Prostate gland (tissue), 2 donors: Measurements from ENCODE around the gene OR13C9.

ENCODE experiments used
- POLR2A ChIP-seq: fragments of 450-650 bp; IDR thresholded peaks from one replicate; pipeline ENCODE4 v1.6.1; 2016; ENCODE audit warnings: antibody characterized with exemption, mild to moderate bottlenecking
- POLR2AphosphoS5 ChIP-seq: sonication (generic); formaldehyde crosslinking; IDR thresholded peaks from one replicate; pipeline ENCODE4 v1.6.1; 2017; ENCODE audit warnings: antibody characterized with exemption
- TF ChIP-seq, protein P1 (sequence below), 4 experiments: fragments of 200-600 bp in 2 of 4; fragments of 450-650 bp in 2 of 4; sonication (generic) in 2 of 4; IDR thresholded peaks; 1 replicate in 3 of 4; 2 replicates in 1 of 4; pipeline ENCODE4 v1.5.1; 2016 to 2019; ENCODE audit warnings: antibody characterized with exemption in 4 of 4, mild to moderate bottlenecking in 2 of 4, moderate library complexity in 2 of 4

DNA sequence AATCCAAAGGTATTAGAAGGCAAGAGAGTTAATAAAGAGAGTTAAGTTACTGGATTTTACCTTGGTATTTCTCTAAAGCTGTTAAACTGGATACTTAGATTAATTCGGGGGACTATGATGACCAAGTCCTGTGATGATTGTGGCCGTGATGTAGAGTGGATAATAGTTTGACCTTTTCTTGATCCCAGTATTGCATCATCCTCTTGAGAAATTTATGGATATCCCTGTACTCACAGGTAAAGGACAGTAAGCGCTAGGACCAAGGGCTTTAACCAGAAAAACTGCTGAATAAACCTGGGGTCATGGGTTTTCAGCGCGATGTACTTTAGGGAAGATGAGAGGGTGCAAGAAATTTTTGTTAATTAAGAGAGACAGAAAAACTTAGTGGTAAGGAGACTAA is 40.7 kb downstream of the OR13C9 start:
- TF ChIP-seq POLR2A (no peak), POLR2AphosphoS5 (no peak)
- TF ChIP-seq, protein P1, sequence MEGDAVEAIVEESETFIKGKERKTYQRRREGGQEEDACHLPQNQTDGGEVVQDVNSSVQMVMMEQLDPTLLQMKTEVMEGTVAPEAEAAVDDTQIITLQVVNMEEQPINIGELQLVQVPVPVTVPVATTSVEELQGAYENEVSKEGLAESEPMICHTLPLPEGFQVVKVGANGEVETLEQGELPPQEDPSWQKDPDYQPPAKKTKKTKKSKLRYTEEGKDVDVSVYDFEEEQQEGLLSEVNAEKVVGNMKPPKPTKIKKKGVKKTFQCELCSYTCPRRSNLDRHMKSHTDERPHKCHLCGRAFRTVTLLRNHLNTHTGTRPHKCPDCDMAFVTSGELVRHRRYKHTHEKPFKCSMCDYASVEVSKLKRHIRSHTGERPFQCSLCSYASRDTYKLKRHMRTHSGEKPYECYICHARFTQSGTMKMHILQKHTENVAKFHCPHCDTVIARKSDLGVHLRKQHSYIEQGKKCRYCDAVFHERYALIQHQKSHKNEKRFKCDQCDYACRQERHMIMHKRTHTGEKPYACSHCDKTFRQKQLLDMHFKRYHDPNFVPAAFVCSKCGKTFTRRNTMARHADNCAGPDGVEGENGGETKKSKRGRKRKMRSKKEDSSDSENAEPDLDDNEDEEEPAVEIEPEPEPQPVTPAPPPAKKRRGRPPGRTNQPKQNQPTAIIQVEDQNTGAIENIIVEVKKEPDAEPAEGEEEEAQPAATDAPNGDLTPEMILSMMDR (IDR thresholded peaks at IDR 0.05), result no peak
